PC-9 (cell line): ENCODE measurements around the gene CPB2.

Experiments used
- EZH2 ChIP-seq: fragments of 200-600 bp; sonication (generic); IDR thresholded peaks from 2 replicates; pipeline ENCODE4 v1.8.0; 2017; ENCODE audit warnings: antibody characterized with exemption, low read depth
- TF ChIP-seq, protein P1 (sequence below): fragments of 200-600 bp; sonication (generic); conservative IDR thresholded peaks from 2 replicates; pipeline ENCODE4 v1.6.1; 2017; ENCODE audit warnings: mixed run types, antibody characterized with exemption, mild to moderate bottlenecking, moderate library complexity

DNA sequence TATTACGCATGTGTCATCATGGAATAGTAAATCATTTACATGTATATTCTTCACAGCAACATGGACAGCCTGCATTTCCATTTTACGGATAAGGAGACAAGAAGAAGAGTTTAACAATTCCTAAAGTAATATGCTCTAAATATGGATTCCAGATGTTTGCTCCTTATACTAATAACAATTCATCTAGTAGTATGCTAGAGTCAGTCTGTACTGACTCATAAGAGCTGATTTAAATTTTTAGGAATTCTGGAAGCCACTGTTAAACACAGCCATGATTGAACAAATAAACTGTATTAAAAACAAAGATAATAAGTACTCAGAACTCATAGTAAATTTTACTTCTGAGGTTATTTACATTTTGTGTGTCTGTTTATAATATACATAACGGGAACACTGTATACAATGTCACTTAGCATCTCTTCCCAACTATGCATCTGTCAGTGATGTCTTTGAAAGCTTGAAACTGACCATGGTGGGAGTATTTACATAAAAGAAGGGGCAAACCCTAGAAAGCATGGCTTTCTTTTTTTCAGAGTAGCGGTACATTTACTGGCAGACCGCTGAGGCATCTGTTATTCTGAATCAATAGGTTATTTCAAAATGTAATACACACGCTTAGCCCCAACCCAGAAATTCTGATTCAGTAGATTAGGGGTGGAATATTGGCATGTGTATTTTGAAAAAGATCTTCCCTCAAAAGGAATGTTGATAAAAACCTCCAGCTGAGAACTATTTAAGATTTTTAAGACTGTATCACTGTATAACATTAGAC, 65.2 kb downstream of the CPB2 start:
- TF ChIP-seq, protein P1, sequence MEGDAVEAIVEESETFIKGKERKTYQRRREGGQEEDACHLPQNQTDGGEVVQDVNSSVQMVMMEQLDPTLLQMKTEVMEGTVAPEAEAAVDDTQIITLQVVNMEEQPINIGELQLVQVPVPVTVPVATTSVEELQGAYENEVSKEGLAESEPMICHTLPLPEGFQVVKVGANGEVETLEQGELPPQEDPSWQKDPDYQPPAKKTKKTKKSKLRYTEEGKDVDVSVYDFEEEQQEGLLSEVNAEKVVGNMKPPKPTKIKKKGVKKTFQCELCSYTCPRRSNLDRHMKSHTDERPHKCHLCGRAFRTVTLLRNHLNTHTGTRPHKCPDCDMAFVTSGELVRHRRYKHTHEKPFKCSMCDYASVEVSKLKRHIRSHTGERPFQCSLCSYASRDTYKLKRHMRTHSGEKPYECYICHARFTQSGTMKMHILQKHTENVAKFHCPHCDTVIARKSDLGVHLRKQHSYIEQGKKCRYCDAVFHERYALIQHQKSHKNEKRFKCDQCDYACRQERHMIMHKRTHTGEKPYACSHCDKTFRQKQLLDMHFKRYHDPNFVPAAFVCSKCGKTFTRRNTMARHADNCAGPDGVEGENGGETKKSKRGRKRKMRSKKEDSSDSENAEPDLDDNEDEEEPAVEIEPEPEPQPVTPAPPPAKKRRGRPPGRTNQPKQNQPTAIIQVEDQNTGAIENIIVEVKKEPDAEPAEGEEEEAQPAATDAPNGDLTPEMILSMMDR, result no peak
- TF ChIP-seq EZH2, result no peak
